ENCODE results near the gene AP1M2.

The AP1M2 gene

GRCh38 chr19:10568826-10569651 lies 18.1 kb downstream of the AP1M2 start, which contains the start of gene CDKN2D (continued):
- TF ChIP-seq EGR2 (tag by site-specific recombination; IDR thresholded peaks at IDR 0.05; ENCODE audit: low read depth) = 0 out of 2 replicates have a peak, but pooled peaks have one; percentile 34
- TF ChIP-seq, protein P1, sequence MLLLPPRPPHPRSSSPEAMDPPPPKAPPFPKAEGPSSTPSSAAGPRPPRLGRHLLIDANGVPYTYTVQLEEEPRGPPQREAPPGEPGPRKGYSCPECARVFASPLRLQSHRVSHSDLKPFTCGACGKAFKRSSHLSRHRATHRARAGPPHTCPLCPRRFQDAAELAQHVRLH (tag by site-specific recombination; IDR thresholded peaks at IDR 0.05) = peak; percentile 51; the same call in 1 of the 2 replicates
- TF ChIP-seq, protein P2, sequence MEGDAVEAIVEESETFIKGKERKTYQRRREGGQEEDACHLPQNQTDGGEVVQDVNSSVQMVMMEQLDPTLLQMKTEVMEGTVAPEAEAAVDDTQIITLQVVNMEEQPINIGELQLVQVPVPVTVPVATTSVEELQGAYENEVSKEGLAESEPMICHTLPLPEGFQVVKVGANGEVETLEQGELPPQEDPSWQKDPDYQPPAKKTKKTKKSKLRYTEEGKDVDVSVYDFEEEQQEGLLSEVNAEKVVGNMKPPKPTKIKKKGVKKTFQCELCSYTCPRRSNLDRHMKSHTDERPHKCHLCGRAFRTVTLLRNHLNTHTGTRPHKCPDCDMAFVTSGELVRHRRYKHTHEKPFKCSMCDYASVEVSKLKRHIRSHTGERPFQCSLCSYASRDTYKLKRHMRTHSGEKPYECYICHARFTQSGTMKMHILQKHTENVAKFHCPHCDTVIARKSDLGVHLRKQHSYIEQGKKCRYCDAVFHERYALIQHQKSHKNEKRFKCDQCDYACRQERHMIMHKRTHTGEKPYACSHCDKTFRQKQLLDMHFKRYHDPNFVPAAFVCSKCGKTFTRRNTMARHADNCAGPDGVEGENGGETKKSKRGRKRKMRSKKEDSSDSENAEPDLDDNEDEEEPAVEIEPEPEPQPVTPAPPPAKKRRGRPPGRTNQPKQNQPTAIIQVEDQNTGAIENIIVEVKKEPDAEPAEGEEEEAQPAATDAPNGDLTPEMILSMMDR (tag by site-specific recombination; IDR thresholded peaks at IDR 0.05) = no peak; the same call in 1 of the 2 replicates
- TF ChIP-seq ZFP37 (tag by site-specific recombination; IDR thresholded peaks at IDR 0.05) = peak; percentile 37; the same call in 1 of the 2 replicates
- no peak for TF ChIP-seq KLF7 (tag by site-specific recombination; IDR thresholded peaks at IDR 0.05; ENCODE audit: borderline replicate concordance)
- TF ChIP-seq ZEB2 (tag by site-specific recombination; IDR thresholded peaks at IDR 0.05) = peak; percentile 93
- TF ChIP-seq ZNF366 (tag by site-specific recombination; conservative IDR thresholded peaks at IDR 0.05) = peak; percentile 84
- peak; percentile 80 for TF ChIP-seq ZBTB17 (tag by site-specific recombination; IDR thresholded peaks at IDR 0.05)
- no peak for TF ChIP-seq ZNF16 (tag by site-specific recombination; IDR thresholded peaks at IDR 0.05; ENCODE audit: low read depth)
- no peak for TF ChIP-seq REST (tag by site-specific recombination; IDR thresholded peaks at IDR 0.05)
- TF ChIP-seq ZNF473 (tag by site-specific recombination; IDR thresholded peaks at IDR 0.05) = no peak
- TF ChIP-seq ZNF621 (tag by site-specific recombination; IDR thresholded peaks at IDR 0.05) = no peak
- TF ChIP-seq ZNF670 (tag by site-specific recombination; IDR thresholded peaks at IDR 0.05; ENCODE audit: low read depth) = no peak
- 0 out of 2 replicates have a peak, but pooled peaks have one; percentile 41 for TF ChIP-seq ZNF843 (tag by site-specific recombination; IDR thresholded peaks at IDR 0.05)
- TF ChIP-seq GLI2 (tag by site-specific recombination; IDR thresholded peaks at IDR 0.05; ENCODE audit: borderline replicate concordance, low read depth) = no peak
- no peak for TF ChIP-seq AEBP2 (tag by site-specific recombination; IDR thresholded peaks at IDR 0.05; ENCODE audit: borderline replicate concordance)
- TF ChIP-seq SALL2 (tag by site-specific recombination; IDR thresholded peaks at IDR 0.05; ENCODE audit: borderline replicate concordance) = no peak
- no peak for TF ChIP-seq ZNF274 (IDR thresholded peaks at IDR 0.05; ENCODE audit: low read length)
- no peak for TF ChIP-seq ZNF274 (tag by site-specific recombination; IDR thresholded peaks at IDR 0.05; ENCODE audit: borderline replicate concordance)
- 0 out of 2 replicates have a peak, but pooled peaks have one; percentile 14 for TF ChIP-seq ZNF449 (tag by site-specific recombination; IDR thresholded peaks at IDR 0.05)
- TF ChIP-seq PRDM4 (tag by site-specific recombination; IDR thresholded peaks at IDR 0.05) = 0 out of 2 replicates have a peak, but pooled peaks have one; percentile 23
- TF ChIP-seq ZNF561 (tag by site-specific recombination; IDR thresholded peaks at IDR 0.05; ENCODE audit: borderline replicate concordance) = 0 out of 2 replicates have a peak, but pooled peaks have one; percentile 16
- TF ChIP-seq ZNF239 (tag by site-specific recombination; IDR thresholded peaks at IDR 0.05) = no peak
- TF ChIP-seq ZNF600 (tag by site-specific recombination; IDR thresholded peaks at IDR 0.05) = no peak; the same call in 1 of the 2 replicates
- TF ChIP-seq, protein P3, sequence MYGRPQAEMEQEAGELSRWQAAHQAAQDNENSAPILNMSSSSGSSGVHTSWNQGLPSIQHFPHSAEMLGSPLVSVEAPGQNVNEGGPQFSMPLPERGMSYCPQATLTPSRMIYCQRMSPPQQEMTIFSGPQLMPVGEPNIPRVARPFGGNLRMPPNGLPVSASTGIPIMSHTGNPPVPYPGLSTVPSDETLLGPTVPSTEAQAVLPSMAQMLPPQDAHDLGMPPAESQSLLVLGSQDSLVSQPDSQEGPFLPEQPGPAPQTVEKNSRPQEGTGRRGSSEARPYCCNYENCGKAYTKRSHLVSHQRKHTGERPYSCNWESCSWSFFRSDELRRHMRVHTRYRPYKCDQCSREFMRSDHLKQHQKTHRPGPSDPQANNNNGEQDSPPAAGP (tag by site-specific recombination; IDR thresholded peaks at IDR 0.05) = peak; percentile 89
- no peak for TF ChIP-seq ZNF292 (tag by site-specific recombination; IDR thresholded peaks at IDR 0.05; ENCODE audit: borderline replicate concordance, low read depth)
